HuH-7.5 (cell line): Measurements from ENCODE around the gene UTP25.
A peak's percentile ranks its signal among the peaks of the same experiment; 100 is the strongest.

Source experiments
- DNase-seq: peaks from one replicate; pipeline ENCODE4 v3.0.0; 2011; ENCODE audit warnings: low spot score

The UTP25 gene

DNA sequence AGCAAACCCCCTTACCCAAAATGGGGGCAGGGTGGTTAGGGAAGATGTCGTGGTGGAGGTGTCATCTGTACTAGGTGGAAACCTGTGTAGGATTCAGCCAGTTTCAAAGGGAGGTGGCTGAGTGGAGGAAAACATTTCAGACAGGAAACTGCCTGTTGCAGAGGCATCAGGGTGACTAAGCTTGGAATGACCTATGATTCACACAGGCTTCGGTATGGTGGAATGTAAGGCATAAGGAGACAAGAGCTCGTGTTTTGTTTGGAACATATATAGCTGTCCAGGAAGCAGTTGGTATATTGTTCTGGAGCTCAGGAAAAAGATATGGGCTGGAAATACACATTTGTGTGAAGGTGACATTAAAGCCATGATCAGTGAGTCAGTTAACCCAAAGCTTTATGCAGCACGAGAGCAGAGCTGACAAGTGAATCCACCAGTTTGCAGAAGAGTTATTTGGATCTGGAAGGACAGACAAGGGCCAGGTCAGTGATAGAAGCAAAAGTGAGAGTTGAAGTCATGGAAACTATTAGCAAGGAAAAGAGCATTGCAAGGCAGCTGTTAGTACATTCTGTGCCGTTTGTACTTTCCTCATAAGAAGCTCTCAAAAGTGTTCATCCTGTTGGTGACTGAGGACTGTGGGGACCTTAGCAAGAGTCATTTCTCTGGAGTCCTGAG, 12.2 kb downstream of the UTP25 start:
- no peak for DNase-seq

DNA sequence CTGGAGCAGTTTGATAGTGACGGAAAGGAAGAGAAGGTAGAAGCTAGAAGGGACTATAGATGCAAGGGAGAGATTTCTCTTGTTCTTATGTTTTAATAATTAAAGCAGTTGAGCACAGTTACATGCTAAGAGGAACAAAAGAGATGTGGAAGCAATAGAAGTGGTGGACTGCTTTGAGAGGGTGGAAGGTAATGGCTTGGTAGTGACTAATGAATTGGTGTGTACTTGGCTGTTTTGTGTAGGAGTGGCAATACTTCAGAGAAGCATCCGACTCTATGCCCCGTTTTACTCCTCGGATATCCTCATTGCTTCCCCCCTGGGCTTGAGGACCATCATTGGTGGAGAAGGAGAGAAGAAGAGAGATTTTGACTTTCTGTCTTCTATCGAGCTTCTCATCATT, 12.8 kb downstream of the UTP25 start:
- DNase-seq, result no peak

DNA sequence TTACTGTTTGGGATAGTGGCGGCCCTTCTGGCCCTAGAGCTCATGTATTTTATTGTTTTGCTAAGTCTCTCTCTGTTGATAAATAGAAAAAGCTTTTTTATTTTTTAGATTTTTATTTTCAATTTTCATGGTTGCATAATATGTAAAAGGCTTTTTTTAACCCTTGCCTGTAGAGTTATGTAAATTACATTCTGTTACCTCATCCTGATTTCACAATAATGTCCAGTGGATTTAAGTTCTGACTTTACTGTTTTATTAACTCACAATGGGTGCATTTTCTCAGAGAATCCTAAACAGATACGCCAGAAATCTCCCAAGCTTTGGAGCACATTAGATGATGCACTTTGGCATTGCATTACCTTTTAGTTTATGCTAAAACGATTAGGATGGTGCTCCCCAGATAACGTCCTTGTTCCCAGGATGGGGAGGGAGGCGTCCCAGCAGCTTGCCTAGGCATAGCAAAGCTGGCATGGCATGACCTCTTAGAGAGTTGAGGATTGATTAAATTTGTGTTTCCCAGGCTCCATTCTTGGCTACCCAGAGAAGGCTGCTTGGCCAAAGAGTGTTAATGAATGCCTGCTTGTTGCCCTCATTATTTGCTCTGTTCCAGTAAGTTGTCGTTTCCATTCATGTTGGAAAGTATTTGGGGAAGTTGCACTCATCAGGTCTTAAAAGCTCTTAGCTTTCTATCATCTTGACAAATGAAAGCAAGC, 17.1 kb downstream of the UTP25 start:
- no peak for DNase-seq

DNA sequence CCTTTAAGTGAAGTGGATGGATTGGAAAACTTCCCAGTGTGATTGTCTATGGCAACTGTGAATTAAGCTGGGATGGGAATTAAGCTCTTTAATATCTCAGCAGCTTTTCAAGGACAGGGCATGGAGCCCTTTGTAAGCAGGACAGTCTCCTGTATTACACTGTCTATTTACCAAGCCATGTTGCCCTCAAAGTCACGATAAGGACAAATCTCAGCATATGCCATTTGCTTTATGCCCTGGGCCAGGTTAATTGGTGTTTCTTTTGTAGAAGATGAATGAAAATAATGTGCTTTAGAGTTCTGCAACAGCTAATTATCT, 17.6 kb downstream of the UTP25 start:
- DNase-seq, result no peak

DNA sequence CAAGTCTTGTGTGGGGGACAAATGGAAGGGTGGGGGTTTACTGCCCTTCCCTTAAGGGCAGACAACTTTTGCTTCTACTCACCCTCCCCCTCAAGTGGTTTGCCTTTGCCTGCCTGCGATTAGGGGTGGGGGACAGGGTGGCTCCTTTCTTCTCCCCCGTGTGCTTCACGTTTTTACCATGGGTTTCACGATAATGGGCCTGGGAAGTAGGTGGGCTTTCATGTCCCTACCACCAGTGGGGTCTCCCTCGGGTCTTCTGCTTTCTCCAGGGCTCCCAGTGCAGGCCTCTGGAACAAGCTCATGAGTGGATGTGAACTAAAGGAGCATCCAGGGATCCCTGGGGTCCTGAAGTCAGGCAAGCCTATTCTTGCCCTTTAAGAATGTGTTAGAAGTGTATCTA, 21.6 kb downstream of the UTP25 start:
- DNase-seq, result no peak

DNA sequence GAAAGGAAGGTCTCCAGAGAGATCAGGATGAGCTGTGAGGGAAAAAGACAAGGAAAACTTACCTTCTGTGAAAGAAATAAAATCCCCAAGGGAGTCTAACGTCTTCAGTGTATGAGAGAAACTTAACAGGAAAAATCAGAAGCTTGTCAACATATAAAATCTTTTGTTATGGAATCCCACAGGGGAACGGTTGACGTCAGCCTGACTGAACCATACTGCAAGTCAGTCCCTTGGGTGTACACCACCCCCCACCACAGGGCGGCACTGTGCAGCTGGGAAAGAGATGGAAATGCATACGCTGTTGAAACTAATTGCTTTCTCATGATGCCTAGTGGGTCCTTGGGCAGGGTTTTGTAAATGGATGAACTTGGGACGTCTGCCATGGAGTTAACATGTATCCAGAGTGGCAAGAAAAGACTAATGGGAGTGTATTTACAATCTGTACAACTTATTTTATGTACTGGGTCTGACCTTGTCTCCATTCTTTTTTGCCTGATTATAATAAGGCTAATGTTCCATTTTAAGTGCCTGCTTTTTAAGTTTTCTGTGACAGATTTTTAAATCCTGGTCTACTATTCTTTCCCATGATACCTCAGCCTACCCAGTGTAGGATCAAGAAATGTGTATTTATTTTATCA, 22.7 kb downstream of the UTP25 start:
- peak; percentile 27 for DNase-seq

DNA sequence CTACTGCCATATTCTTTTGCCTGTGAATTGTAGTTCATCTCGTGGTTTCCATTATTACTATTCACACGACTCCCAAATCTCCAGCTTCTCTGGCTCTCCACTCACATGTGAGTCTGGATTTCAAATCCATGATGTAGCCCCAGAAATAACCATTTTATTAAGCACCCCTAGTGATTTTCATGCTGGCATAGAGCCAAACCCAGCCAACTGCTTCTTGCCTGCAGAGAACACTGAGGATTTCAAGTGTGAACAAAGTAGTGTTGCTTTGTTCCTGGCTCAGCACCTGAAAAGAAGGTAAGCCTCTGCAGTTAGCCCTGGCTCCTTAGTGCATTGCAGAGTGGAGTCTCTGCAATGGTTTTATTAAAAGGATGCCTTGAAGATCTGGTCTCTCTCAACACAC, 25.9 kb downstream of the UTP25 start:
- DNase-seq, result no peak

DNA sequence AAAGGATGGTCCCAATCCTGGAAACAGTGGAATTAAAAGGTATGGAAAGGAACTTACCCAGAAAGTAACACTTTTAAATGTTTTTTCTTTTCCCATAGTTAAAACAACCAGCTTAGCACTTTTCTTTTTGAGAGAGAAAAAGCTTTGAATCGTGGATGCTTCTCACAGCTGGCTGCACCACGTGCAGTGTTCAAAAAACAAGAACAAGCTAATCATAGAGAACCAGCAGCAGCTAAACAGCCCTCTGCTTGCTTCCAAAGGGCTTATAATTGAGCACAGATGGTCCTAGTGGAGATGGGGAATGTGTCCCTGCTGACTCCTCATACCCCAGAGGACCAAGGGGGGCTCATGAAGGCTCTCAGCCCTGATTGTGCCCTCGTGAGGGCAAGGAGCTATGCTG, 26.4 kb downstream of the UTP25 start:
- no peak for DNase-seq

DNA sequence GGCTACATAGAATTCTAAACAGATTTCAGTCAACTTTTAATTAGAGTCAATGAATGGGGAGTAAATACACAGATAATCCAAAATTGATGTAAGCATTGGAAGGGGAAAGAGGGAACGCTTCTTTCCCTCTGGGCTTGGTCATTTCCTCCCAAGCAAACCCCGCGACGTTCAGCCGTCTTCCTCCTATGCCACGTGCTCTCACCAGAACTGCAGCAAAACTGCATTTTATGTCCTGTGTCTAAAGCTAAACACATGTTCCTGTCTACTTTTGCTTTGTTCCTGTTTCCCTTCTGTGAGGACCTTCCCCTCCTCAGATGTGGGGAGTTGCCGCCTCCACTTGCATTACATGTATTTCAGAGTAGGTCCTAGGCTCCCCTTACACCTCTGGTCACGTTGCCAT, 27.2 kb downstream of the UTP25 start:
- DNase-seq, result no peak

DNA sequence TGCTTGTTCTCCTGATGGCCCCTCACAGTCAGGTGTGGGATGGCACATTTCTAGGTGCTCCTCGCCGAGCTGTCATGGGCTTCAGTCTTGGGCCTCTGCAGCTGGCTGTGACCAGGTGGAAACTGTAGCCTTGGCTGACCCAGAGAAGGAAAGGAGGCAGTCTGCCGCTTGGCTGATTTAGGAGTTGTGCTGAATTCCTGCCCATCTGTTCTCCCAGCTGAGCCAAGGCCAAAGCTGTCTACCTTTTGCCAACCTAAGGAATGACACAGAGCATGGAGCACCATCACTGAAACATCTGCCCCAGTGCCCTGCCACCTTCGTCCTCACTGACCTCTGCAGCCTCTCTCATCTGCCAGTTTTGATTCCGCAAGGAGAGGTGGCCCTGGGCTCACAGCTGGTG, 27.9 kb downstream of the UTP25 start:
- DNase-seq, result no peak

DNA sequence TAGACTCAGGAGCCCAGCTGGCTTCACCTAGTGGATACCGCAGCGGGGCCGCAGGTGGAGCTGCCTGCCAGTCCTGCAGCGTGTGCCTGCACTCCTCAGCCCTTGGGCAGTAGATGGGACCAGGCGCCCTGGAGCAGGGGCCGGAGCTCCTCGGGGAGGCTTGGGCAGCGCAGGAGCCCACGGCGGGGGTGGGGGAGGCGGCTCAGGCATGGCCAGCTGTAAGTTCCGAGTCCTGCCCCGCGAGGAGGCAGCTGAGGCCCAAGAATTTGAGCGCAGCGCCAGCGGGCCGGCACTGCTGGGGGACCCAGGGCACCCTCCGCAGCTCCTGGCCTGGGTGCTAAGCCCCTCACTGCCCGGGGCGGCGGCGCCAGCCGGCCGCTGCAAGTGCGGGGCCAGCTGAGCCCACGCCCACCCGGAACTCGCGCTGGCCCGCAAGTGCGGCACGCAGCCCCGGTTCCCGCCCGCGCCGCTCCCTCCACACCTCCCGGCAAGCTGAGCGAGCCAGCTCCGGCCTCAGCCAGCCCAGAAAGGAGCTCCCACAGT, 30.9 kb downstream of the UTP25 start:
- DNase-seq, result no peak

DNA sequence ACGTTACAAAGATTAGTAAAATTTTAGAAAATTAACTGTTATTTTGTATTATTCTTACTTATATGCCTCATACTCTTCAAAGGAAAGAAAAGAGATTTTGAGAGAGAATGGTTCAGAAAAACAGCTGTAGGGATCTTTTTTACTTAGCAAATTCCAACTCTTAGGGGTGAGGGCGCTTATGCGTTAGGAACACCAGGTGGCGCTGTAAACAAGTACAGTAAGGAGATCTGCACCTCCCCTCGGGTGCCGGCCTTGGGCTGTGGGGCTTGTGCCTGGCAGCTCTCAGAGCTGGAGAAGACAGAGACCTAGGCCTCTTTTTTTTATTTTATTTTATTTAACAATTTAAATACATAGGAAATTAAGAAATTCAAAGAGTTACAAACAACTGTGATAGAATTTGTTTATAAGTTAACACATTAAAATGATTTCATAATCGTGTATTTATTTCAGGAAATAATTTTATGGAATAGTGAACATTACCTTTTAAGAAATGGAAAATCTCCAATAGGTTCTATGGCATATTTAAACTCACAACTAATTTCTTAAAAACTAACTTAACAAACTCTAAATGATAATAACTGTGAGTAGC, 32.6 kb downstream of the UTP25 start:
- DNase-seq, result peak; percentile 81

DNA sequence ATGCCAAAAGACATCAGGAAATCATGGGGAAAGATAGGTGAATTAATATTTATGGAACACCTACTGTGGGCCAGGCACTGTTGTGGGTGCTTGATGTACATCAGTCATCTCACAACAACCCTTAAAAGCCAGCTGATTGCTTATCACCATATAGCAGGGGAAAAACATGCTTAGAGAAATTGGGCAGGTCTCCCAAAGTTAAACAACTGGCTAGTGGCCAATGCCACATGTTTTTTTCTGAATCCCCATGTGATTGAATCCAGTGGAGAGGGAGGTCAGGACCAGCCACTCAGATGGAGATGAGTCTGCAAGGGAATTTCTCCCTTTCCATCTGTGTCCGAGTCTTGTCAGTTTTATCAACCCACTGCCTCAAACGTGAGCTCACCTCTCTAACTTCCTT, 33.5 kb downstream of the UTP25 start:
- no peak for DNase-seq

DNA sequence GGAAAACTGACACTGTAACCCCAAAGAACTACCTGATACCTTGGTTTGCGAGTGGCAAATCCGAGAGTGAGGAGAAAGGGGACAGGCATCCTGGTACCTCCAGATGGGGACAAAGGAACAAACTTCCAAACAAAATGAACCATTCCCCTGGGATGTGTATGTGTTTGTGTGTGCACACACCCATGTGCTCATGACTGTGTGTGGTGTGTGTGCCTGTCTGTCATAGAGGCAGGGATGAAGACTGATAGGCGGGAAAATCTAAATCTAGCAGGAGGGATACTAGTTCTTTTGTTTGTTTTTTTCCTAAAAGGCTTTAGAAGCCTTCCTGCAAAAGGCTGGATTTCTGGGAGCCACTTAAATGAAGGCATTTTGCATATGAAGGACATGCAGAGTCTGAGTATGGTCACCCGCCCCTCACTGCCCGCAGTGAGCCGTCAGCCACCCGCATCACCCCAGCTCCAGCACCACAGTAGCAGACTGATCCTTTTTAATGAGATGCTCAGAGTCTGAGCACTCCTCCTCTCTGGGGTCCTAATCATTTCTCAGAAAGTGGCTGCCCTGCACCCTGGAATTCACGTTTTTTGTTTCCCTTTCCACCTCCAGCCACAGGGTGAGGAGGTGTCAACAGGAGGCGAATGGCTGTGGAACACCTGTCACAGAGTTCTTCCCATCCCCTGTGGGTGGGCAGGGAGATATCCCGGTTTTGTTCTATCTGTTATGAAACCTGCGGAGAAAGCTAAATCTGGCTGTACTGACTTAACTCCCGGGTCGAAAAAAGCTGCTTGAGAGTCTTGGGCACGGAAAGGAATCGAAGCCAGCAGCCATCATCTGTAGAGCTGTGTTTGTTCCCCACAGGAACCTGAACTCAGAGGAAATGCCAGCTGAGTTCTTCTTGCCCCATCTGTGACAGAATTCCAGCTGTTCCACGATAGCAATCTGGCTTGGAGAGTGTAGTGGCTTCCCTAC, 34.9 kb downstream of the UTP25 start:
- no peak for DNase-seq

DNA sequence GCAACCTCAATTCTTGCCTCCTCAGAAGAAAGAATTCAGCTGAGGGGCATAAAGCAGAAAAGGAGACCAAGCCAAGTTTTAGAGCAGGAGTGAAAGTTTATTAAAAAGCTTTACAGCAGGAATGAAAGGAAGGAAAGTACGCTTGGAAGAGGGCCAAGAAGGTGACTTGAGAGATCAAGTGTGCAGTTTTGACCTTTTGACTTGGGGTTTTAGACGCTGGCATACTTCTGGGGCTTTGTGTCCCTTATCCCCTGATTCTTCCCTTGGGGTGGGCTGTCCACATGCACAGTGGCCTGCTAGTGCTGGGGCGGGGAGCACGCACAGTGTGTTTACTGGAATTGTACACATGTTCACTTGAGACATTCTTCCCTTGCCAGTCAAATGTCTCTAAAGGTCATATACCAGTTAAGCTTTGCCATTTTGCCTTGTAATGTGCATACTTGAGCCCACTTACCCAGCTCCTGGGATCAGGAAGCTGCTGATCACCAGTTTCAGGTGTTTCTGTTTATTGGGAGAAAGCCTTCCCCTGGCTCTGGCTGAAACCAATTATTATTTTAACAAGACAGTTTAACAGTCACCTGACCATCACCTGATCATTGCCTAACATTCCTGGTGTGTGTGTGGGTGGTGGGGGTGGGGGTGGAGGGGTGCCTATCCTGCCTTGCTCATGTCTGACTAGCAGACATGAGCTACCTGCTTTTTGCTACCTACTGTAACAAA, 36.2 kb downstream of the UTP25 start:
- no peak for DNase-seq

DNA sequence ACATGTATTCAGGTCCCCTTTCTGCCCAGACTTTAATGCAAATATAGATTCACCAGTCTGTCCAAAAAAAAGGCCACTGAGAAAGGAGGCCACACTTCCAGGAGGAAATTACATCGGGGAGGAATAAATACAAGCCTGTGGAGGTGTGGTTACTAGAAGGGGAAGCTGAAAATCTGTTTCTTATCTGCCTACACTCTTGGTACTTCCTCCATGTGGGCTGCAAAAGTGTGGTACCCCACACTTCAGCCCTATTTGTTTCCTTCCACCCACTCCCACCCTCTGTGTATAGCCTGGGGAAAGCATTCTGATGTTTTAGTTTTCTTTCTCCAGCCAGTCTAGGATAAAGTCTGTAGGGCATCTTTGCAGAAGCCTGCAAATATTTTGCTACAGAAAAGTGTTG, 38.4 kb downstream of the UTP25 start:
- no peak for DNase-seq

DNA sequence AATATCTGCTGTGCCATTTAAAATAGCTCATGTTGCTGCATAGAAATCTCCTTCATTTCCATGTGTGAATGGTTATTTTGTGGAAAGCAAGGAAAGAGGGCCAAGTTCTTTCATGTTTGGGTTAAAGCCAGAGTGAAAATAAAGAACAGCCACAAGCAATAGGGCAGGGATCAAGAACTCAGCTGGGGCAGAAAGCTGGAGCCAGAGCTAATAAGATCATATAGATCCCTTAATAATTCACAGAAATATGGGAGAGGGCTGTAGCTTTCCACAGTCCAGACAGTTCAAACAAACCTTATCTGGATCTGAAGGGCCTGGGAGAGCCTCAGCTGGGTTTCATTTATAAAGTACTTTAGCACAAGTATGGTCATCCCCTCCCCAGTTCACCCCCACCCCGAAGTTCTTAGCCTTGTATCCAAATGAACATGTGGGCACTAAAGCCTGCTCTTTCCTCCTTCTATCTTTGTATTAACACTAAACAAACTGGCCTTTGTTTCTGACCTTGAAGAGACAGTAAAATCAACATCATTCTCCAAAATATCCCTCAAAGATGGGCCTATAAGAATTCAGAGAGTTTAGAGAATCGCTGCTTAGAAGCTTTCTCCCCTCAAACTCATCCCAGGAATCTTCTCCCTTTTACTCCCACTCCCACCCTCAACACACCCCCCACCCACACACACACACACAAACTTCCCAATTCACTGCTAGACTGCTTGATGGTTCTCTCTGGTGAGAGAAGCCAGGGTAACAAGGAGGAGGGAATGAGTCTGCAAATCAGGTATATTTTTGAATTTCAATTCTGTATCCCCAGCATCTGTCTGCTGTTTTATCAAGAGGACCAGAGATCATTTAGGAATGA, 41.7 kb downstream of the UTP25 start:
- no peak for DNase-seq

DNA sequence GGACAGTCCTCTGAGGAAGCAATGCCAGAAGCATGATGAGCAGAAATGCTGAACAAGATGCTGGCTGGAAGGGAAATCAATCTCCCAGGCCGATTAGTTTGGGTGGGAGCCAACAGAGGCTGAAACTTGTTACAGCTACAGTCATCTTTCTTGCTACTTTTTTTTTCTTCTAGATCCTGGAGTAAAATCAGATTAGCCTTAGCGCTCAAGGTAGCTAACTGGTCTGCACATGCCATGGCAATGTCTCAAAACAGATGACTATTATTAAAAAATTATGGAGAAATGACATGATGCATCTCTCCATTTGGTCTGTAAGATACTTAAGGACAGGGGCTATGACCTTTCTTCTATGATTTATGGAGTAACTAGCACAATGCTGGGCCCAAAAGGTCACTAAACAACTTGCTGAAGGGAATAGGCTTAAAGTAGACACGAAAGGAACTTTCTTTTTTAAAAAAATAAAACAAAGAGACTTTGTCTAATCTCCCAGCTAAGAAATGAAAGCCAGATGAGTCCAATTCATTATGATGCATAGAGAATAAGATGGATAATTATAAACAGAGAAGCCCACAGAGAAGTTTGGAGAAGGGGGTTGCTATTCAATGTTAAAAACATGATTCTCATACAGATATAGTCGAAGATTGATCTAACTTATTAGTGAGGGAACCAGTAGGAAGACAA, 42.5 kb downstream of the UTP25 start:
- no peak for DNase-seq

DNA sequence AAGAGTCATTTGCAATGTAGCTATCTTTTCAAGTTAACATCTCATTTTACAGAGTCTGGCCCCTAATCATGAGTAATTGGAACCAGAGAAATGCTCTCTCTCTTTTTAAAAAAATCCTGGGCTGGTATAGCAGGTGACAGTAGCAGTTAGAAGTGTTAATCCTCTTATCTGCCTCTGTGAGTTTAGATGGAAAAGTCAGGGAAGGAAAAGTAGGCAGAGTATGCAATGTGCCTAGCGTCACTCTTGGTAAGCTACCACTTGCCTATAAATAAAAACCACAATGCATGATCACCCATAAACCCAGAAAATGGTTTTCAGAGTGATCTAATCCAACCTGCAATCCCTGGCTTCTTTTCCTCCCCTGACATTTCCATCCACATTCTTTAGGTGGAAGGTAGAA, 43.2 kb downstream of the UTP25 start:
- no peak for DNase-seq

DNA sequence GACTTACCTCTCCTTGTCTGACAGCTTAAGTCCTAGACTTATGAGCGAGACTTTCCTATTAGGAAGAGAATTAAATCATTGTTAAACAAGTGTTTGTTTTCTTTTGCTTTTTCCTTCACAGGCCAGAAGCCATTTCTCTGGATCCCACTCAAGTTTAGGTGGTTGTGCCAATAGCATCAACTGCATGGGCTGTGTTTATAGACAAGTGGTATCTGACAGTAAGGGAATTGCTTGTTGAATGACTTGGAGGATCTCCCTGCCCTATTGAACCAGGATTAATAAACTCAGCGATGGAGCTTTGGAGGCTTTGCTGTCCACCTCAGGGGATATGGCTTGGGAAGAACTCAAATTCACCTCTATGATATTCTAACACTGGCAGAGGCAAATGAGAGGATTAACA, 43.7 kb downstream of the UTP25 start:
- DNase-seq, result no peak
